Uterus (tissue), 4 donors: ENCODE results near the gene ZHX3. TPM values are rescaled to one million over a fixed set of nuclear protein-coding genes. Genes with fewer than 3 reads are reported as not detected.
A peak's percentile ranks its signal among the peaks of the same experiment; 100 is the strongest.
"Not testable (repeated sequence)": the region's sequence is repeated elsewhere in the genome, so short reads cannot be mapped to it uniquely, and the experiment has no call there.

Source experiments
- DNase-seq, 2 donors: peaks; one replicate each; pipeline ENCODE4 v3.0.0-alpha.2; 2019 to 2020
- H3K27ac ChIP-seq, 2 donors: fragments of 200-600 bp; sonication (generic); 1 replicate in 1 of 2; 2 replicates in 1 of 2; pipeline ENCODE4 v1.5.1; 2016 to 2018
- H3K27me3 ChIP-seq, 2 donors: fragments of 200-600 bp; sonication (generic); one replicate each; pipeline ENCODE4 v1.5.1; 2018 to 2019; ENCODE audit warnings: control low read depth in 1 of 2
- H3K36me3 ChIP-seq, 2 donors: fragments of 200-600 bp; sonication (generic); one replicate each; pipeline ENCODE4 v1.5.1; 2019; ENCODE audit warnings: control low read depth in 1 of 2
- H3K4me1 ChIP-seq, 2 donors: fragments of 200-600 bp; sonication (generic); one replicate each; pipeline ENCODE4 v1.5.1; 2018 to 2019; ENCODE audit warnings: control low read depth in 1 of 2
- H3K4me3 ChIP-seq, 2 donors: fragments of 200-600 bp; sonication (generic); 1 replicate in 1 of 2; 2 replicates in 1 of 2; pipeline ENCODE4 v1.5.1; 2018 to 2019; ENCODE audit warnings: mild to moderate bottlenecking in 1 of 2
- H3K9me3 ChIP-seq, 2 donors: fragments of 200-600 bp; sonication (generic); one replicate each; pipeline ENCODE4 v1.5.1; 2019; ENCODE audit warnings: control low read depth in 1 of 2
- POLR2A ChIP-seq, 2 donors: fragments of 450-650 bp; IDR thresholded peaks; one replicate each; pipeline ENCODE4 v1.6.1; 2016; ENCODE audit warnings: antibody characterized with exemption in 2 of 2, mild to moderate bottlenecking in 1 of 2, moderate library complexity in 1 of 2
- intact Hi-C: fragments of 100-400 bp; cut with DNase I; formaldehyde crosslinking; loops from one replicate; pipeline ENCODE4 v1.15.1; 2023; ENCODE audit warnings: low total_unique reads
- total RNA-seq, 4 donors: library from RNA; depleted of rRNA in 3 of 4; stranded (reverse); fragments of >200 nt in 3 of 4; gene quantifications; one replicate each; pipeline versions ENCODE4 v1.1.0 to v1.2.4, GENCODE V29; 2014 to 2023
- TF ChIP-seq, protein P1 (sequence below), 4 experiments: fragments of 200-600 bp in 2 of 4; fragments of 450-650 bp in 2 of 4; sonication (generic) in 2 of 4; IDR thresholded peaks; one replicate each; pipeline ENCODE4 v1.5.1; 2016 to 2019; ENCODE audit warnings: antibody characterized with exemption in 4 of 4, mild to moderate bottlenecking in 2 of 4, moderate library complexity in 1 of 4
- donor health status: DM: yes; HTN: yes; CAD: no.

ZHX3 gene
- total RNA-seq, 4 donors from 2014 or later = 18.7 to 85.2 (median 25.0) TPM

DNA sequence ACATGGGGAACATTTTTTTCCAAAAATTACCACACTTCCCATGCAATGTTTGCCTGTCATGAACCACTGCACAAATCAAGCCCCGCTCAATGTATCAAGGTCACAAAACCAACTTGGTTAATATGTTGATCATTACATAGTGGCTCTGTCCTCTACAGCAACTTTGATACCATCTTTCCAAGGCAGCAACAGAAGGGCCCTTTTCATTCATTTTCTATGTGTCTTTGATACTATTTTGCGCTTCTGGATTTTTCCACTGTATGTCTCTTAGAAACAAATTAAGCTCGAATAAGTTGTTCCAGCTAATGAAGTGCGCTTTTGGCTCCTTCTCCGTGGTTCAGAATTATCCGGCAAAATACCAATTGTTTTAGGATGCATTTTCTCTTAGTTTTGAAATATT is 1.5 kb downstream of the ZHX3 start:
- intact Hi-C loops = no loop called here
- no peak for DNase-seq
- no peaks in the 10 kb centered on the region for H3K9me3 ChIP-seq
- TF ChIP-seq, protein P1, sequence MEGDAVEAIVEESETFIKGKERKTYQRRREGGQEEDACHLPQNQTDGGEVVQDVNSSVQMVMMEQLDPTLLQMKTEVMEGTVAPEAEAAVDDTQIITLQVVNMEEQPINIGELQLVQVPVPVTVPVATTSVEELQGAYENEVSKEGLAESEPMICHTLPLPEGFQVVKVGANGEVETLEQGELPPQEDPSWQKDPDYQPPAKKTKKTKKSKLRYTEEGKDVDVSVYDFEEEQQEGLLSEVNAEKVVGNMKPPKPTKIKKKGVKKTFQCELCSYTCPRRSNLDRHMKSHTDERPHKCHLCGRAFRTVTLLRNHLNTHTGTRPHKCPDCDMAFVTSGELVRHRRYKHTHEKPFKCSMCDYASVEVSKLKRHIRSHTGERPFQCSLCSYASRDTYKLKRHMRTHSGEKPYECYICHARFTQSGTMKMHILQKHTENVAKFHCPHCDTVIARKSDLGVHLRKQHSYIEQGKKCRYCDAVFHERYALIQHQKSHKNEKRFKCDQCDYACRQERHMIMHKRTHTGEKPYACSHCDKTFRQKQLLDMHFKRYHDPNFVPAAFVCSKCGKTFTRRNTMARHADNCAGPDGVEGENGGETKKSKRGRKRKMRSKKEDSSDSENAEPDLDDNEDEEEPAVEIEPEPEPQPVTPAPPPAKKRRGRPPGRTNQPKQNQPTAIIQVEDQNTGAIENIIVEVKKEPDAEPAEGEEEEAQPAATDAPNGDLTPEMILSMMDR (IDR thresholded peaks at IDR 0.05) = no peak
- TF ChIP-seq POLR2A (IDR thresholded peaks at IDR 0.05) = no peak
- H3K4me1 ChIP-seq = peaks cover 0 to 4% of the 10 kb centered on the region in 2 donors
- H3K36me3 ChIP-seq = no peaks in the 10 kb centered on the region
- peak overlapping the region; percentile 89 to 99 for H3K27ac ChIP-seq
- no peaks in the 10 kb centered on the region for H3K27me3 ChIP-seq
- peak overlapping the region in 1 of 2 donors; percentile 96 for H3K4me3 ChIP-seq

DNA sequence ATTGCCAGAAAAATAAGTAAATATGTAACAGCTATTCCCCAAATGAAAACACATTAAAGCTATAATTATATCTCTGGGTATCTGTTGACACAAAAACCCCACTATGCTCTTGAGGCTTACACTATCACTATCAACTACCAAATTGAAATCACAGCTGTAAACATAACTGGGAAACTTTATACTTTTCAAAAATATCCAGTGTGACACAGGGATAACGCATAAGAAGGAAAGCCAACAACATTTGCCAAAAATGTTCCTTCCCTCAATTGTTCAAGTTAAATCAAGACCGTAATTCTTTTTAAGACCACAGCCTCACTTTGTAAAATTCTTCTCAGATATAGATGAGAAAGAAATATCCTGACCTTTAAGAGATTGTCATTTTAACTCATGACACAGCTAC is 3.1 kb downstream of the ZHX3 start:
- H3K27me3 ChIP-seq = no peaks in the 10 kb centered on the region
- TF ChIP-seq, protein P1 (IDR thresholded peaks at IDR 0.05) = no peak
- TF ChIP-seq POLR2A (IDR thresholded peaks at IDR 0.05) = no peak
- peaks cover 0 to 4% of the 10 kb centered on the region in 2 donors for H3K4me1 ChIP-seq
- no peak overlapping the region for H3K4me3 ChIP-seq
- intact Hi-C loops = no loop called here
- peak overlapping the region in 1 of 2 donors; percentile 61 for H3K27ac ChIP-seq
- no peaks in the 10 kb centered on the region for H3K36me3 ChIP-seq
- no peak for DNase-seq
- no peaks in the 10 kb centered on the region for H3K9me3 ChIP-seq

DNA sequence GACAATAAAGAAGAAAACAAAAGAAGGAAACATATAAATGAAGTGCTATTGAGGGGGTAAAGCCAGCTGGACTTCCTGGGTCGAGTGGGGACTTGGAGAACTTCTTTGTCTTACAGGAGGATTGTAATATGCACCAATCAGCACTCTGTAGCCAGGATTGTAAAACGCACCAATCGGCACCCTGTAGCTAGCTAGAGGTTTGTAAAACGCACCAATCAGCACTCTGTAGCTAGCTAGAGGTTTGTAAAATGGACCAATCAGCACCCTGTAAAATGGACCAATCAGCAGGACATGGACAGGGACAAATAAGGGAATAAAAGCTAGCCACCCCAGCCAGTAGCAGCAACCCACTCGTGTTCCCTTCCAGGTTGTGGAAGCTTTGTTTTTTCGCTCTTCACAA is 5.5 kb downstream of the ZHX3 start:
- H3K9me3 ChIP-seq, intact Hi-C loops, H3K27me3 ChIP-seq, DNase-seq, H3K27ac ChIP-seq, H3K36me3 ChIP-seq, H3K4me3 ChIP-seq, H3K4me1 ChIP-seq: not testable (repeated sequence)

DNA sequence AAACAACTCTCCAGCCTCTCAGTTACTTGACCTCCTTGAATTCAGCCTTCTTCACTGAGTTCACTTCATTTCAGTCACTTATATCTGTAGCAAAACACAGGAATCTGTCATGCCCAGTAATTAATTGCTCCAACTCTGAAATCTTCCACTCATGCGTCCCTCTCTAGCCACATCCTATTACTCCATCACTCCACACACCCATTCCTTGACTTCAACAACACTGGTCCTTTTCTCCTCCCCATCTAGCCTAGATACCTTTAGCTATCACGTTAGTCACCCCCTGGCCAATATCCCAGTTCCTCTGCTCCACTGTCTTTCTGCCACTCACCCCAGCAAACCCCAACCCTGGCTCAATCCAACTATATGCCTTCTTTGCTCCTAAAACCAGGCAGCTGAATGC is 7.7 kb downstream of the ZHX3 start:
- intact Hi-C loops = no loop called here
- no peaks in the 10 kb centered on the region for H3K27me3 ChIP-seq
- H3K4me3 ChIP-seq = no peak overlapping the region
- DNase-seq = no peak
- H3K27ac ChIP-seq = peak overlapping the region; percentile 62 to 65
- H3K4me1 ChIP-seq = no peaks in the 10 kb centered on the region
- no peaks in the 10 kb centered on the region for H3K36me3 ChIP-seq
- TF ChIP-seq POLR2A (IDR thresholded peaks at IDR 0.05) = no peak
- TF ChIP-seq, protein P1 (IDR thresholded peaks at IDR 0.05) = no peak
- H3K9me3 ChIP-seq = no peaks in the 10 kb centered on the region

DNA sequence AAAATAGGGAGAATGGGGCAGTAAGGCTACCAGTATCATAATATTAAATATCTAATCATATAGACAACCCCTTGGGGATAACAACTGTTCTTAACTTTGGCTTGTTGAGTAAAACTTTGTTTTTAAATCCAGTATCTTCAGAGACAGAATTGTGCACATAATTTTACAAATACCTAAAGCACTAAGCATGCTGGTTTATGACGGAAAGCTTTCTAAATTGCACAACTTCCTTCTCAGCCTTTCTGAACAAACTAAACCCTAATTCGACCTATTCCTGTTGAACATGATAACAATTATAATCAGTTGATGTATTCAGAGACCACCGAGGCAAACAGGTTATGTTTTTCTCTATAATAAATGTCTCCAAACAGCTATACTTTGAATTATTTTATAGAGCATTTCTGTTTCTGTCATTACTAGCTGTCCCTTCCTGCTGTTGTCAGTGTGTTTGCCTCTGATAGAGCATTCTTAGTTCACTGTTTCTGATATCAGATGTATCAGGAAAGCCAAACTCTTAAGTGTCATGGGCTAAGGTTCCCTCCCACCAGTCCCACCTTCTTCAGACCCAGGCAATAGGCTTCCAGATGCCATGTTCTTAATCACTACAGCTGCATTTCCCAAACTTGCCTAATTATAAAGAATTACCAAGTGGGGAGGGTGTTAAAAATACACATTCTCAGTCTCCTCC is 8.7 kb downstream of the ZHX3 start:
- no peak for DNase-seq
- intact Hi-C loops = no loop called here
- Histone ChIP-seq H3K27me3 (no peaks in the 10 kb centered on the region), H3K27ac (peak overlapping the region; percentile 62 to 65), H3K4me3 (no peak overlapping the region), H3K9me3 (no peaks in the 10 kb centered on the region), H3K36me3 (no peaks in the 10 kb centered on the region), H3K4me1 (no peaks in the 10 kb centered on the region)
- no peak for TF ChIP-seq POLR2A (IDR thresholded peaks at IDR 0.05)
- TF ChIP-seq, protein P1 (IDR thresholded peaks at IDR 0.05) = no peak
